HG02840 (cell line): Measurements from ENCODE around the gene ACSL5.
A peak's percentile ranks its signal among the peaks of the same experiment; 100 is the strongest.
"Not testable (repeated sequence)": the region's sequence is repeated elsewhere in the genome, so short reads cannot be mapped to it uniquely, and the experiment has no call there.

Experiments used
- ATAC-seq: cut with Tn5 transposase; IDR thresholded peaks from one replicate; pipeline ENCODE4 v1.9.1; 2021; ENCODE audit warnings: mild to moderate bottlenecking, moderate library complexity, moderate number of reproducible peaks; ENCODE audit not compliant: unreplicated experiment, low FRiP score

ACSL5 gene

GRCh38 chr10:112349521-112350085 is 24.3 kb upstream of the ACSL5 start:
- no peak for ATAC-seq

DNA sequence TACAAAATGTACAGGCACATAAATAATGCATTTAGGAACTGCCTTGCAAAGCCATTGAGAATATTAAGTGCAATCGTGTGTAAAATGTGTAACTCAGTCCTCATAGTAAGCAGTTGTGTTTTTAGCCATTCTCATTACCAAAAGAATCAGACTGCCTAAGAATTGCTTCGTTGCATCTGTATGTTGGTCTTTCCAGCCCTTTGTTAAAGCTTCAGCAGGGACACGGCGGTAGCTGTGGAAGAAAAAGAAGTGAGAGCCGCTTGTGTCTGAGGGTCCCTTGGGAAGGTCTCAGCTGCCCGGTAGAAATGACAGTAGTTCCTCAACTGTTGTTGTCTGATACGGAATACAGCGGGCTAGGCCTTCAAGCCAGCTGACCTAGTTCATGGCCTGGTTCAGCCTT is 22.8 kb upstream of the ACSL5 start:
- ATAC-seq: no peak

DNA sequence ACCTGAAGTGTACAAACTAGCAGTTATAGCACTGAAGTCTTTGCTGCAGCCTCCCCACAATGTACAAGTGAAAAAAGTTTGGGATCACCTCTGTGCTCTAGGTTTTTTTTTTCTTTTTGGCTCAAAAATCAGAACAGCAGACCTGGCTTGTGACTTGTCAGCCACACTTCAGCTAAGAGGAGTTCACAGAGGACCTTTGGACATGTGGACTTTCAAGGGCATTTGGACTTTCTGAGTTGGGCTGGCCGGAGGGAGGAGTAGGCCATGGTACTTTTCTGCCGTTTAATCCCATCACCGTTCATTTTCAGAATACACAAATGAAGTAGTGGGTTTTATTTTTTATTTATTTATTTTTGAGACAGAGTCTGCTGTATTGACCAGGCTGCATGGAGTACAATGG is 21.9 kb upstream of the ACSL5 start:
- ATAC-seq: no peak

GRCh38 chr10:112353046-112353445 is 20.9 kb upstream of the ACSL5 start:
- ATAC-seq: no peak

- no peak for ATAC-seq
Observed at GRCh38 chr10:112356686-112357085, 17.2 kb upstream of the ACSL5 start.

- ATAC-seq: no peak
Observed at GRCh38 chr10:112359606-112360307, 14.2 kb upstream of the ACSL5 start.

DNA sequence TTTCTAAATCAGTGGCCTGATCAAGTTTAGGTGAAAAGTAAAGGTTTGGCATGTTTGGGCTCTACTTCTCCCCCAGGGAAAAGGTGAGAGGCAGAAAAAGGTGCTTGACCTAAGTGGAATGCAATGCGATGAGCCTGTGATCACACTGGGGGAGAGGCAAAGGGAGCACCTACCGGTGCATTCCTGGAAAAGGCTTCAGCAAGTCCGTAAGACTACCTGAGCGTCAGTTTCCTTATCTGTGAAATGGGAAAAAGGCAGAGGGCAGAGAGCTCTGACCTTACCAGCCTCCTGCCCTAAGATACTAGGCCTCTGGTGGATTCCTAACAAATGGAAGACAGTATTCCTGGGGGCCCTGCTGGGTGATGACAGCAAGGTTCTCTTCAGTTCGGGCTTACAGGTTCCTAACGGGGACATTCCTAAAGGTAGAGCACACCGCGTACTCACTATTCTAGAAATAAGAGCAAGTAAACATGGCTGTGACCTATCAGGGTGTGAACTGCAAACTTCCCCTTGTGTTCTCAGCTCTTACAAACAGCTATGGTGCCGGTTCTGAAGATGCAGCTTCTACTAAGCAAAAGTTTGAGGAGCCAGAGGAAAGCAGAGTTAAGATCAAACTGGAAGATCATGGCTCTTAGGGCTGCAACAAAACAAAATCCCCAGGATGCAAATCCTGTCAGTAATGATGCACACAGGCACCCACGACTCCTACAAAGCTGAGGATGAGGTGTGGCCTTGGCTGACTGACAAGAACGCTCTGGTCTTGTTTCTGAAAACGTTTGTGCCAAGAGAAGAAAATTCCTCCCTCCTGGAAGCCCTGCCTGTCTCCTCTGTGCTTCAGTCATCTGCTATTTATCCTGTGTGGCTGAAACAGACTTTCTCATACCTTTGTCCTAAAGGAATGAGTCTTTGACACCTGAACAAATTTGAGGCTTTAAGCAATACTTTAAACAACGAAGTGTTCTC is 13.3 kb upstream of the ACSL5 start:
- no peak for ATAC-seq

DNA sequence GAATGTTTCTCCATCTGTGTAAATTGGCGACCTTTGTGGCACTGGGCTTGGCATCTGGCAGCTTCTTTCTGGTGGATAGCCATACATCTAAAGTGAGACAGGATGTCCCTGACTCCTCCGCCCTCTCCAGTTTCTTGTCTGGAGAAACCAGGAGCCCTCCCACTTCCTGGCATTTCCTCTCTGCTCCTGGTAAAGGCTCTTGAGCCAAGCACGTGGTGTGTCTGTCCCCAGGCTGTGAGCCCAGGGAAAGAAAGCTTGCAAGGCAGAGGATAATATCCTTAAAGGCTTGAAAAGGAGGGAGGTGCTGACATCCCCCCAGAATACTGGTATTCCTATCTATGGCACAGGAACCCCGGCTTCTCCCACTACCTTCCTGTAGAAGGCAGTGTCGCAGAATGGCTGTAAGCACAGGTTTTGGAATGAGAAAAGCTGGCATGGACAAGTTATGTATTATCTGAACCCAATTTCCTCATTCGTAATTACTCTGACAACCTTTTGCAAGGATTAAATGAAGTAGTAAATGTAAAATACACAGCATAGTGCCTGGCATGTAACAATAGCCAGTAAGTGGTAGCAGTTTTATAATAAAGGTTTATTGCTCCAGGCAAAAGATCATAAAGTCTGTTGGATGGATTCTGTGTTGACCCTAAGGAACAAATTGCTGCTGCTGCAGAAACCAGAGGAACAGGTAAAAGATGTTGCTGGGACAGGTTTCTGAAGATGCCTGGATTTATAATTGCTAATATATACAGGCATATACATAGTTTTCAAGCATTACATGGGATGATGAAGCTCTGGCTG is 11.8 kb upstream of the ACSL5 start:
- ATAC-seq: no peak

GRCh38 chr10:112362833-112363232 is 11.1 kb upstream of the ACSL5 start:
- no peak for ATAC-seq

- no peak for ATAC-seq
Observed at GRCh38 chr10:112363696-112364688, 9.9 kb upstream of the ACSL5 start.

GRCh38 chr10:112365014-112365432 is 8.9 kb upstream of the ACSL5 start:
- no peak for ATAC-seq

DNA sequence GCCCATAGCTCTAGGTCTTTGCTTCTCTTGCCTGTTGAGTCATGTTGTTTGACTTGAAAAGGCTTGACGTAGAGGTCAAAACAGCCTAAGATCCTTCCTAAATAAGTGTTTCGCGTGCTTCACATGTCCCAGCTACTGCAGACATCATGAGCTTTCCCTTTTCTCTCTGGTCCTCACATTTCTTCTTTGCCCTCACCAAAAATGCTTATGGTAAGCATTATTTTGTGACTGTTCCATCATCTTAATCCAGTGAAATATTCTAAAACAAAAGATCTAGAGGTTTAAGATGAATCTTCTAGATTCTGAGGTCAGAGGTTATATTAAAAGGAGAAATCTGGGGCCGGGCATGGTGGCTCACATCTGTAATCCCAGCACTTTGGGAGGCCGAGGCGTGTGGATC is 8.5 kb upstream of the ACSL5 start:
- no peak for ATAC-seq

- no peak for ATAC-seq
Observed at GRCh38 chr10:112366992-112367391, 6.9 kb upstream of the ACSL5 start.

DNA sequence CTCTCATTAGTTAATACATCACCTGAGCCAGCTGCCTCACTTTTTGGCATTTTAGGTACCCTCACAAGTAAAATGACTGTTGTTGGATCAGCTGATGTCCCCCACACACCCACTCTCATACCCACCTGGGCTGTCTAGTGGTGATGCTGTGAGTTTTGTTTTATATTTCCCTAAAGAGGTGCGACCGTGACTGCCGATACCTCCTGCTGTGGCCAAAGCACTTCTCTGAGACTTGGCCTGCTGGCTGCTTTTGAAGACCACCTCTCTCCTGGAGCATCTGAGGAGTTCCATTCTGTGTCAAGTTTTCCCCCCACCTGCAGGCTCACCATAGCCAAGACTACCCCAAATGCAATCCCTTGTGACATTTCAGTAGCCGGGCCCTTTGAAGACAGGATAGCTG is 6.4 kb upstream of the ACSL5 start:
- no peak for ATAC-seq

DNA sequence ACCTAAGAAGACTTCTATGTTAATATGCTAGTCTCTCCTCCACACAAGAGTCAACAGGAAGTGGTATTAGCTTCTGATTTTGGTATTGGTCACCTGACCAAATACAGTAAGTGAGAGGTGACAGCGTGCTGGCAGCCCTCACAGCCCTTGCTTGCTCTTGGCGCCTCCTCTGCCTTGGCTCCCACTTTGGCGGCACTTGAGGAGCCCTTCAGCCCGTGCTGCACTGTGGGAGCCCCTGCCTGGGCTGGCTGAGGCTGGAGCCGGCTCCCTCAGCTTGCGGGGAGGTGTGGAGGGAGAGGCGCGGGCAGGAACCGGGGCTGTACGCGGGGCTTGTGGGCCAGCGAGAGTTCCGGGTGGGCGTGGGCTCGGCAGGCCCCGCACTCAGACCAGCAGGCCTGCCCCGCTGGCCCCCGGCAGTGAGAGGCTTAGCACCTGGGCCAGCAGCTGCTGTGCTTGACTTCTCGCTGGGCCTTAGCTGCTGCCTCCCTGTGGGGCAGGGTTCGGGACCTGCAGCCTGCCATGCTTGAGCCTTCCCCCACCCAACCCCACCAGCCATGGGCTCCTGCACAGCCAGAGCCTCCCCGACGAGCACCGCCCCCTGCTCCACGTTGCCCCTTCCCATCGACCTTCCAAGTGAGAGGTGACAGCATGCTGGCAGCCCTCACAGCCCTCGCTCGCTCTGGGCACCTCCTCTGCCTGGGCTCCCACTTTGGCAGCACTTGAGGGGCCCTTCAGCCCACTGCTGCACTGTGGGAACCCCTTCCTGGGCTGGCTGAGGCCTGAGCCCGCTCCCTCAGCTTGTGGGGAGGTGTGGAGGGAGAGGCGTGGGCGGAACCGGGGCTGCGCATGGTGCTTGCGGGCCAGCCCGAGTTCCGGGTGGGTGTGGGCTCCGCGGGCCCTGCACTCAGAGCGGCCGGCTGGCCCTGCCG is 4.2 kb upstream of the ACSL5 start:
- ATAC-seq: peak; percentile 92

DNA sequence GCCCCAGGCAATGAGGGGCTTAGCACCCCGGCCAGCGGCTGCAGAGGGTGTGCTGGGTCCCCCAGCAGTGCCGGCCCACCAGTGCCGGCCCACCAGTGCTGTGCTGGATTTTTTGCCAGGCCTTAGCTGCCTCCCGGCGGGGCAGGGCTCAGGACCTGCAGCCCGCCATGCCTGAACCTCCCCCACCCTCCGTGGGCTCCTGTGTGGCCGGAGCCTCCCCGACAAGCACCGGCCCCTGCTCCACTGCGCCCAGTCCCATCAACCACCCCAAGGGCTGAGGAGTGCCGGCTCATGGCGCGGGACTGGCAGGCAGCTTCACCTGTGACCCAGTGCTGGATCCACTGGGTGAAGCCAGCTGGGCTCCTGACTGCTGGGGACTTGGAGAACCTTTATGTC is 3.5 kb upstream of the ACSL5 start:
- ATAC-seq: no peak

GRCh38 chr10:112371326-112371725 is 2.6 kb upstream of the ACSL5 start:
- ATAC-seq: not testable (repeated sequence)

DNA sequence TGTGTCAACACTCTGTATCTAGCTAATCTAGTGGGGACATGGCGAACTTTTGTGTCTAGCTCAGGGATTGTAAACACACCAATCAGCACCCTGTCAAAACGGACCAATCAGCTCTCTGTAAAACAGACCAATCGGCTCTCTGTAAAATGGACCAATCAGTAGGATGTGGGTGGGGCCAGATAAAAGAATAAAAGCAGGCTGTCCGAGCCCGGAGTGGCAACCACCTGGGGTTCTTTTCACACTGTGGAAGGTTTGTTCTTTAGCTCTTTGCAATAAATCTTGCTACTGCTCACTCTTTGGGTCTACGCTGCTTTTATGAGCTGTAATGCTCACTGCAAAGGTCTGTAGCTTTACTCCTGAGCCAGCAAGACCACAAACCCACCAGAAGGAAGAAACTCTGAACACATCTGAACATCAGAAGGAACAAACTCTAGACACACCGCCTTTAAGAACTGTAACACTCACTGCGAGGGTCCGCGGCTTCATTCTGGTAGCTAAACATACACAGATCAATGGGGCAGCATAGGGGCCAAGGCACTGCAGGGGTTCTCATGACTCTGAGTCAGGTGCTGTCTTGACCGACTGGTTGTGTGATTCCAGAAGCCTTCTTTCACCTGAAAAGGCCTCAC is 1.6 kb upstream of the ACSL5 start:
- ATAC-seq: not testable (repeated sequence)
